SH-SY5Y (cell line): ENCODE measurements around the gene LRRK1.

ENCODE experiments used
- GATA2 ChIP-seq: IDR thresholded peaks from 2 replicates; pipeline ENCODE4 v1.6.1; 2011; ENCODE audit warnings: mild to moderate bottlenecking, low read depth, low read length
- GATA3 ChIP-seq: IDR thresholded peaks from 2 replicates; pipeline ENCODE4 v1.6.1; 2011; ENCODE audit warnings: low read depth, mild to moderate bottlenecking, low read length, moderate library complexity

- no peak for TF ChIP-seq GATA2
- no peak for TF ChIP-seq GATA3
Measured at GRCh38 chr15:100899601-100900000, 19.6 kb upstream of the LRRK1 start.
